RPMI8226 (cell line): ENCODE results near the gene MARVELD3.
"Not testable (repeated sequence)": the region's sequence is repeated elsewhere in the genome, so short reads cannot be mapped to it uniquely, and the experiment has no call there.

Experiments
- DNase-seq: peaks from one replicate; pipeline ENCODE4 v3.0.0-alpha.2; 2015

Gene MARVELD3

GRCh38 chr16:71626018-71626857 lies at the start of gene MARVELD3:
TSS of gene MARVELD3 (plus strand) at chr16:71626184. CDS start at chr16:71626230, 46 bp downstream.
- peak; percentile 88 for DNase-seq

GRCh38 chr16:71576971-71577370 lies 49.0 kb upstream of the MARVELD3 start, which contains the start of gene TAT:
TSS of gene TAT (minus strand) at chr16:71577092. CDS start at chr16:71576415, 677 bp downstream.
- no peak for DNase-seq

GRCh38 chr16:71582553-71582848 lies 43.5 kb upstream of the MARVELD3 start:
- not testable (repeated sequence) for DNase-seq

- DNase-seq = no peak
Measured at GRCh38 chr16:71584543-71585317, 41.3 kb upstream of the MARVELD3 start.

GRCh38 chr16:71585318-71585703 lies 40.7 kb upstream of the MARVELD3 start:
- no peak for DNase-seq

GRCh38 chr16:71589334-71589733 lies 36.6 kb upstream of the MARVELD3 start:
- DNase-seq = not testable (repeated sequence)

- not testable (repeated sequence) for DNase-seq
Measured at GRCh38 chr16:71590071-71590470, 35.9 kb upstream of the MARVELD3 start.

GRCh38 chr16:71590584-71590983 lies 35.4 kb upstream of the MARVELD3 start:
- DNase-seq = no peak

GRCh38 chr16:71591917-71592316 lies 34.1 kb upstream of the MARVELD3 start:
- no peak for DNase-seq

- no peak for DNase-seq
Measured at GRCh38 chr16:71593048-71593999, 32.7 kb upstream of the MARVELD3 start.

GRCh38 chr16:71594000-71594646 lies 31.9 kb upstream of the MARVELD3 start:
- DNase-seq = no peak

GRCh38 chr16:71595340-71595826 lies 30.6 kb upstream of the MARVELD3 start:
- not testable (repeated sequence) for DNase-seq

- DNase-seq = not testable (repeated sequence)
Measured at GRCh38 chr16:71598426-71598825, 27.6 kb upstream of the MARVELD3 start.

- DNase-seq = peak; percentile 40
Measured at GRCh38 chr16:71600822-71601221, 25.2 kb upstream of the MARVELD3 start.

- no peak for DNase-seq
Measured at GRCh38 chr16:71609066-71609465, 16.9 kb upstream of the MARVELD3 start.

GRCh38 chr16:71610447-71610846 lies 15.5 kb upstream of the MARVELD3 start:
- DNase-seq = no peak

- DNase-seq = peak; percentile 85
Measured at GRCh38 chr16:71610936-71611871, 14.8 kb upstream of the MARVELD3 start.

GRCh38 chr16:71614956-71615355 lies 11.0 kb upstream of the MARVELD3 start:
- DNase-seq = not testable (repeated sequence)

- no peak for DNase-seq
Measured at GRCh38 chr16:71618429-71618828, 7.6 kb upstream of the MARVELD3 start.

- no peak for DNase-seq
Measured at GRCh38 chr16:71622088-71622487, 3.9 kb upstream of the MARVELD3 start.

GRCh38 chr16:71623597-71623996 lies 2.4 kb upstream of the MARVELD3 start:
- peak; percentile 41 for DNase-seq
